Measurements from ENCODE around the gene FMNL2.

The FMNL2 gene

DNA sequence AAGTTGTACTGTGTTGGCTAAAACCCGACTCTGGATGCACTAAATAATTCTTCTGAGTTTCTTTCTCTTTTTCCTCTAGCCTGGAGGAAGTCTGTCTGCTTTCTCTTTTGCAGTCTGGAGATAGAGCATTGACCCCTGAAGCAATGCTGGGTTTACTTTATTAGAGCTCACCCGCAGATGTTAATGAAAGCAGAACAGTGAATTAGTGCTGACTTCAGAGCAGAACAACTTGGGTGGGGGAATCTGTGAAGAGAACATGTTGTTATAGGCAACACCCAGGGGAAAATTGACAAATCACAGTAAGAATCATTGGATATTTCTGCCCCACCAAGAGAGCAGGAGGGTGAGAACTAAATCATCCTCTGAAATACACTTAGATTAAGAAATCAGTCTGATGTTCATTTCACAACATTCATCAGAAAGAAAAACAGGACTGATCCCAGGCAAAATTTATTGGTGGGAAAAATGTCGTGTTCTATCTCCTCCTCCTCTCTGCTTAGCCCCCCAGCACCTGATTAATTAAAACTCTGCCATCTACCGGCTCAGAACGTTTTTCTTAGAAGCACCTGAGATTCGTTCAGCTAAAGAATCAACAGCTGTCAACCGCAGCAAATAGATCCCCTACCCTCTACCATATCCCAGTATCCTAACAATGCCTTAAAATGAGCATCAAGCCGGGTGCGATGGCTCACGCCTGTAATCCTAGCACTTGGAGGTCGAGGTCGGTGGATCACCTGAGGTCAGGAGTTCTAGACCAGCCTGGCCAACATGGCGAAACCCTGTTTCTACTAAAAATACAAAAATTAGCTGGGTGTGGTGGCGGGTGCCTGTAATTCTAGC, 165.1 kb downstream of the FMNL2 start:
- FAIRE-seq (no peak), DNase-seq (ENCODE audit: insufficient read length, low spot score) (no peak)
- TF ChIP-seq, protein P1, sequence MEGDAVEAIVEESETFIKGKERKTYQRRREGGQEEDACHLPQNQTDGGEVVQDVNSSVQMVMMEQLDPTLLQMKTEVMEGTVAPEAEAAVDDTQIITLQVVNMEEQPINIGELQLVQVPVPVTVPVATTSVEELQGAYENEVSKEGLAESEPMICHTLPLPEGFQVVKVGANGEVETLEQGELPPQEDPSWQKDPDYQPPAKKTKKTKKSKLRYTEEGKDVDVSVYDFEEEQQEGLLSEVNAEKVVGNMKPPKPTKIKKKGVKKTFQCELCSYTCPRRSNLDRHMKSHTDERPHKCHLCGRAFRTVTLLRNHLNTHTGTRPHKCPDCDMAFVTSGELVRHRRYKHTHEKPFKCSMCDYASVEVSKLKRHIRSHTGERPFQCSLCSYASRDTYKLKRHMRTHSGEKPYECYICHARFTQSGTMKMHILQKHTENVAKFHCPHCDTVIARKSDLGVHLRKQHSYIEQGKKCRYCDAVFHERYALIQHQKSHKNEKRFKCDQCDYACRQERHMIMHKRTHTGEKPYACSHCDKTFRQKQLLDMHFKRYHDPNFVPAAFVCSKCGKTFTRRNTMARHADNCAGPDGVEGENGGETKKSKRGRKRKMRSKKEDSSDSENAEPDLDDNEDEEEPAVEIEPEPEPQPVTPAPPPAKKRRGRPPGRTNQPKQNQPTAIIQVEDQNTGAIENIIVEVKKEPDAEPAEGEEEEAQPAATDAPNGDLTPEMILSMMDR (IDR thresholded peaks at IDR 0.05; ENCODE audit: insufficient read depth, missing control alignments): no peak

DNA sequence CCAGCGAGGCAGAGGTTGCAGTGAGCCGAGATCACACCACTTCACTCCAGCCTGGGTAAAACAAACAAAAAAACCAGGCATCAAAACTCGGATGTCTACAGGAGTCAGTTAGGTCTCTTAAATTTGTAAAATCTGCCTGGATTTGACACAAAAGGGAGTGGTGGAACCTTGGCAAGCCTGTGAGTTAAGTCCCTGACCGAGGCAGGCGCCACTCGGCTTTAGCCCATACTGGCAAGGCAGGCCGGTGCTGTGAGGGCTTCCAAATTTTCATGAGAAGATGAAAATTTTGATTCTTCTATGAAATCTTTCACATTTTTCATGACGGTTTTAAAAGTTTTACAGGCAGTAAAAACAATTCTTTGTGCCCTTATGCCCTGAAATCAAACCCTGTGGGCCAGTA, 165.8 kb downstream of the FMNL2 start:
- FAIRE-seq: no peak

DNA sequence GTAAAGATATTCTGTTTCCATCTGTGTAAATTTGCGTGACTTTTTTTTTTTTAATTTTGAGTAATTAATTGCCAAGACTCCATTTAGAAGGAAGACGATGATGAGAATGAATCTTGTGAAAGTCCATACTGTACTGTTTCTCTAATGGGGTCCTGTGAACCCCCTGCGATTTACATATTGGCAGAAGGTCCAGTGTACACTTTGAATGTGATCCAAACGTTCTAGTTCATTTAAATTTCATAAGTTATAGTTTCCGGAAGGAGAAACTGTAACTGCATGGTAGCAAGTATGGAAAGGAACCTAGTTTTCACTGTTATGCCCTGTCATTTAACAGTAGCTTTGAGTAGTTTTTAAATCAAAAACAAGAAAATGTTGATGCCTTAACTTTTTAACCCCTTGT, 166.7 kb downstream of the FMNL2 start:
- TF ChIP-seq, protein P1 (IDR thresholded peaks at IDR 0.05; ENCODE audit: insufficient read depth, missing control alignments): no peak
- FAIRE-seq (no peak), DNase-seq (ENCODE audit: insufficient read length, low spot score) (no peak)

More for the DNA sequence above, 165.8 kb downstream of the FMNL2 start:
- TF ChIP-seq, protein P1 (IDR thresholded peaks at IDR 0.05; ENCODE audit: insufficient read depth, missing control alignments): no peak
- DNase-seq (ENCODE audit: insufficient read length, low spot score): no peak

DNA sequence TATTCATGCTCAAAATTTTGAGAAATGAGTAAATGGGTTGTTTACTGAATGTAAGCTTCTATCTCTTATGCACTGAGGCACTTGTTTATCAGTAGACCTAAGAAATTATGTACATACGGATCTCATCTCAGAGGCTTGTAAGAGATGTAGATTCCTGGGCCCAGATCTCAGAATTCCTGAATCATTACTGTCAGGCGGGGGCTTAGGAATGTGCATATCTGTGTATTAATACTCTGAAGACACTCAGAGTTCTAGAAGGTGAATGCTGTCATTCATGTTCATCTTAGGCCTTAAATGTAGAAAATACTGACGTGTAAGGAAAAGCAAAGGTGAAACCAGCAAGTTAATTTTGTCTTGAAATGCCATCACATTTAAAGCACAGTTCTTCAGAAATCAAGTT, 169.6 kb downstream of the FMNL2 start:
- FAIRE-seq (no peak), DNase-seq (ENCODE audit: insufficient read length, low spot score) (no peak)
- TF ChIP-seq, protein P1 (IDR thresholded peaks at IDR 0.05; ENCODE audit: insufficient read depth, missing control alignments): no peak

DNA sequence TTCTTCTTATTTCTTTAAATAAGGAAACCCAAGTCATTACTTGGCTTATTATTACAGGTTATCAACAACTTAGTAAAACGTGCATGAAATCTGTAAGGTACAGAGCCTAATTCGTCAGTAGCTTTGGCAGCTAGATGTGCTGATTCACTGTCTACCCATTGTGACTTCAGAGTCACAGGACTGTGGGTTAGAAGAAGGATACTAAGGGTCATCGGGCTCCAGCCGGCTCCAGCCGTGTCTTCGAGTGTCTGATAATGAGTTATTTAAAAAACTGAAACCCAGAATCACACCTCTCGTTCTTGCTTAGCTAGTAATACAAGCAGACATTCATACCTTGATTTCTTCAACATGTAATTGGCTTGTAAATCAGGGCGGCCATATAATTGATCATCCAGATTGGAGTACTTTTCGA, 170.5 kb downstream of the FMNL2 start:
- FAIRE-seq (no peak), DNase-seq (ENCODE audit: insufficient read length, low spot score) (no peak)
- TF ChIP-seq, protein P1 (IDR thresholded peaks at IDR 0.05; ENCODE audit: insufficient read depth, missing control alignments): no peak

DNA sequence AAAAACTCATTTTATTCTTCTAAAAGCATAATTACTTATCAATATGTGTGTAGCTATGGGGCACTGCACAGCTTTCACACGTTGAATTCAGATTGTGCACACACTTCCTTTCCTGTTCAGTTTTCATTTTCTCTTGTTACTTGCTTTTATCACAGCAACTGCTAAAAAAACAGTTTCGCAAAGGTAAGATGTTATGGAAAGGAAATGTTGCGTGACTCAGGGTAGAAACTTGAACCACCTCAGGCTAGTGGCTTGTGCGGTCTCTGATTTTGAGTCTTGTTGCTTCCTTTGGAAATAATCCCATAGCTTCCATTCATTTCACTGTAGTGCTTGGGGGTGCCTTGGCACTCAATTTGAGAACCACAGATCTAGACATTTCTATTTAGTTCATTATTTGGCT, 171.9 kb downstream of the FMNL2 start:
- FAIRE-seq (no peak), DNase-seq (ENCODE audit: insufficient read length, low spot score) (no peak)
- TF ChIP-seq, protein P1 (IDR thresholded peaks at IDR 0.05; ENCODE audit: insufficient read depth, missing control alignments): no peak

DNA sequence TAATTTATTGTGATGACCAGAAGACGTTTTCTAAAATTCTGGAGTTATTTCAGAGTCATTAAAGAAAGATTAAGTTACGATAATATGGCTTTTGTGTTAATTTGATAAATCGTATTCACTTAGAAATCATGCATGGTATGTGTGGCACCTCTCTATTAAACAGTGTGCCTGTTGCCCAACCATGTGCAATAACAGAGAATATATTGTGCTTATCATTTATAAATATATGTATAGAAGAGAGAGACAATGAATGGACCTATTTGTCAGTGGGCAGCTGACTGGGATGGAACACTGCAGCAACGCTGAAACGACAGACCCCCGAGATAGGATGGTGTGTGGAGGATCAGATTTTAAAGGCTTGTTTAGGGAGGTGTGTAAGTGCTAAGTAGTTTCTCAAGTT, 172.9 kb downstream of the FMNL2 start:
- FAIRE-seq: no peak
- TF ChIP-seq, protein P1 (IDR thresholded peaks at IDR 0.05; ENCODE audit: insufficient read depth, missing control alignments): no peak

More for the DNA sequence above, 172.9 kb downstream of the FMNL2 start:
- no peak for DNase-seq (ENCODE audit: insufficient read length, low spot score)
